ENCODE data around the gene RNF220.

RNF220 gene

GRCh38 chr1:44512313-44512885 lies 107.3 kb downstream of the RNF220 start:
- Histone ChIP-seq H3K36me3 (ENCODE audit: control insufficient read depth in 2 of 2, insufficient read depth in 1 of 2, low read length in 2 of 2) (no peaks in the 10 kb centered on the region), H3K4me3 (ENCODE audit: low read depth, low read length) (no peak overlapping the region), H3K4me1 (ENCODE audit: control insufficient read depth, insufficient read depth, low read length) (no peaks in the 10 kb centered on the region), H3K9me3 (ENCODE audit: control insufficient read depth, insufficient read depth, low read depth, low read length) (no peaks in the 10 kb centered on the region), H3K27ac (ENCODE audit: extremely low read depth, low read depth, low read length) (no peak overlapping the region)
- ChIA-PET POLR2A (no interaction called here), CTCF (interaction anchor here (0.8 to 0.9 kb wide), 2 partner anchors 134 to 139 kb away, joined by 4 to 5 read pairs; no protein-coding TSS in a partner anchor)
- TF ChIP-seq ZIC2 (tag by site-specific recombination; IDR thresholded peaks at IDR 0.05) (peak; percentile 78), ZNF514 (tag by site-specific recombination; IDR thresholded peaks at IDR 0.05) (no peak)

- TF ChIP-seq PRDM1 (tag by site-specific recombination; IDR thresholded peaks at IDR 0.05) (no peak), WT1 (tag by site-specific recombination; IDR thresholded peaks at IDR 0.05) (no peak), ZNF704 (tag by site-specific recombination; IDR thresholded peaks at IDR 0.05) (no peak), TSHZ1 (tag by site-specific recombination; IDR thresholded peaks at IDR 0.05; ENCODE audit: borderline replicate concordance) (no peak), ZNF350 (tag by site-specific recombination; IDR thresholded peaks at IDR 0.05) (no peak), KLF16 (tag by site-specific recombination; IDR thresholded peaks at IDR 0.05) (no peak), ZNF692 (tag by site-specific recombination; IDR thresholded peaks at IDR 0.05) (no peak), ZNF433 (tag by site-specific recombination; IDR thresholded peaks at IDR 0.05; ENCODE audit: low read depth) (no peak)
- CTCF ChIA-PET = interaction anchor here (0.6 to 1.0 kb wide), 3 partner anchors 12 to 82 kb away, joined by 3 read pairs; no protein-coding TSS in a partner anchor
- POLR2A ChIA-PET = no interaction called here
- H3K9me3 ChIP-seq (ENCODE audit: control insufficient read depth, insufficient read depth, low read depth, low read length) = no peaks in the 10 kb centered on the region
- H3K4me3 ChIP-seq (ENCODE audit: low read depth, low read length) = no peak overlapping the region
- no peak overlapping the region for H3K27ac ChIP-seq (ENCODE audit: extremely low read depth, low read depth, low read length)
- no peaks in the 10 kb centered on the region for H3K36me3 ChIP-seq (ENCODE audit: control insufficient read depth in 2 of 2, insufficient read depth in 1 of 2, low read length in 2 of 2)
- H3K4me1 ChIP-seq (ENCODE audit: control insufficient read depth, insufficient read depth, low read length) = no peaks in the 10 kb centered on the region
Measured at GRCh38 chr1:44513111-44513510, 108.1 kb downstream of the RNF220 start.

- TF ChIP-seq KLF16 (tag by site-specific recombination; IDR thresholded peaks at IDR 0.05) = no peak
- TF ChIP-seq EGR2 (tag by site-specific recombination; IDR thresholded peaks at IDR 0.05; ENCODE audit: low read depth) = no peak
- no peak for TF ChIP-seq ZNF391 (tag by site-specific recombination; IDR thresholded peaks at IDR 0.05; ENCODE audit: borderline replicate concordance, low read depth)
- no peak for TF ChIP-seq GLI2 (tag by site-specific recombination; IDR thresholded peaks at IDR 0.05; ENCODE audit: borderline replicate concordance, low read depth)
- TF ChIP-seq ZNF280D (tag by site-specific recombination; IDR thresholded peaks at IDR 0.05) = no peak
- CTCF ChIA-PET = interaction anchor here (1.9 to 2.0 kb wide), 2 partner anchors 80 to 136 kb away, joined by 4 to 6 read pairs; no protein-coding TSS in a partner anchor
- Histone ChIP-seq H3K36me3 (ENCODE audit: control insufficient read depth in 2 of 2, insufficient read depth in 1 of 2, low read length in 2 of 2) (no peaks in the 10 kb centered on the region), H3K27ac (ENCODE audit: extremely low read depth, low read depth, low read length) (no peak overlapping the region), H3K4me3 (ENCODE audit: low read depth, low read length) (no peak overlapping the region), H3K9me3 (ENCODE audit: control insufficient read depth, insufficient read depth, low read depth, low read length) (no peaks in the 10 kb centered on the region), H3K4me1 (ENCODE audit: control insufficient read depth, insufficient read depth, low read length) (no peaks in the 10 kb centered on the region)
- POLR2A ChIA-PET = no interaction called here
Measured at GRCh38 chr1:44514673-44515072, 109.6 kb downstream of the RNF220 start.
